HG03025 (cell line): ENCODE results near the gene PID1.
"Not testable (repeated sequence)": the region's sequence is repeated elsewhere in the genome, so short reads cannot be mapped to it uniquely, and the experiment has no call there.

Source experiments
- ATAC-seq: cut with Tn5 transposase; IDR thresholded peaks from one replicate; pipeline ENCODE4 v1.9.1; 2021; ENCODE audit warnings: mild to moderate bottlenecking, moderate library complexity; ENCODE audit not compliant: unreplicated experiment, low FRiP score

The PID1 gene

GRCh38 chr2:229087843-229088516 is 183.1 kb downstream of the PID1 start:
- no peak for ATAC-seq

- ATAC-seq, result no peak
Observed at GRCh38 chr2:229087267-229087666, 183.8 kb downstream of the PID1 start.

- no peak for ATAC-seq
Observed at GRCh38 chr2:229085439-229085838, 185.6 kb downstream of the PID1 start.

GRCh38 chr2:229084447-229084846 is 186.6 kb downstream of the PID1 start:
- no peak for ATAC-seq

- no peak for ATAC-seq
Observed at GRCh38 chr2:229083606-229084340, 187.3 kb downstream of the PID1 start.

GRCh38 chr2:229081411-229081810 is 189.7 kb downstream of the PID1 start:
- no peak for ATAC-seq

- no peak for ATAC-seq
Observed at GRCh38 chr2:229080172-229080571, 190.9 kb downstream of the PID1 start.

- ATAC-seq, result not testable (repeated sequence)
Observed at GRCh38 chr2:229076886-229077285, 194.2 kb downstream of the PID1 start.

GRCh38 chr2:229073935-229074334 is 197.2 kb downstream of the PID1 start:
- ATAC-seq, result no peak

- no peak for ATAC-seq
Observed at GRCh38 chr2:229071292-229071976, 199.7 kb downstream of the PID1 start.

GRCh38 chr2:229066121-229066715 is 204.9 kb downstream of the PID1 start:
- no peak for ATAC-seq

GRCh38 chr2:229064749-229065148 is 206.3 kb downstream of the PID1 start:
- ATAC-seq, result no peak

GRCh38 chr2:229060147-229060546 is 210.9 kb downstream of the PID1 start:
- no peak for ATAC-seq

- no peak for ATAC-seq
Observed at GRCh38 chr2:229059331-229060033, 211.6 kb downstream of the PID1 start.

- ATAC-seq, result no peak
Observed at GRCh38 chr2:229057976-229058553, 213.0 kb downstream of the PID1 start.

- ATAC-seq, result no peak
Observed at GRCh38 chr2:229054311-229054710, 216.8 kb downstream of the PID1 start.

- no peak for ATAC-seq
Observed at GRCh38 chr2:229051798-229052197, 219.3 kb downstream of the PID1 start.

- ATAC-seq, result no peak
Observed at GRCh38 chr2:229050133-229050532, 221.0 kb downstream of the PID1 start.

GRCh38 chr2:229048134-229048533 is 223.0 kb downstream of the PID1 start:
- no peak for ATAC-seq

GRCh38 chr2:229045671-229046070 is 225.4 kb downstream of the PID1 start:
- ATAC-seq, result no peak
